Endothelial cell of umbilical vein (primary cell): Measurements from ENCODE around the gene BTAF1.

ENCODE experiments used
- CTCF ChIP-seq, 2 donors: IDR thresholded peaks; 1 replicate in 1 of 2; 2 replicates in 1 of 2; pipeline ENCODE4 v1.5.1; 2011; ENCODE audit warnings: low read length in 2 of 2, mild to moderate bottlenecking in 2 of 2, moderate library complexity in 2 of 2, control low read depth in 1 of 2, inconsistent platforms in 1 of 2, low read depth in 1 of 2; ENCODE audit not compliant: insufficient read depth in 1 of 2; ENCODE audit errors: extremely low read depth in 1 of 2
- EZH2 ChIP-seq: IDR thresholded peaks from 2 replicates; pipeline ENCODE4 v1.6.1; 2012; ENCODE audit warnings: borderline replicate concordance, low read depth, mild to moderate bottlenecking, moderate library complexity, low read length, inconsistent platforms; ENCODE audit not compliant: severe bottlenecking
- FOS ChIP-seq: IDR thresholded peaks from 2 replicates; pipeline ENCODE4 v1.6.1; 2011; ENCODE audit warnings: mild to moderate bottlenecking, low read length, moderate library complexity, borderline replicate concordance; ENCODE audit not compliant: insufficient read depth
- POLR2AphosphoS5 ChIP-seq: IDR thresholded peaks from 2 replicates; pipeline ENCODE4 v1.6.1; 2012; ENCODE audit warnings: low read depth, mild to moderate bottlenecking, control low read depth, low read length, moderate library complexity; ENCODE audit not compliant: insufficient read depth

GRCh38 chr10:92038949-92039348, 115.4 kb downstream of the BTAF1 start:
- TF ChIP-seq CTCF (IDR thresholded peaks at IDR 0.05; ENCODE audit: extremely low read depth in 1 of 2, insufficient read depth in 1 of 2, low read depth in 1 of 2, low read length in 2 of 2), result no peak
- no peak for TF ChIP-seq EZH2
- no peak for TF ChIP-seq POLR2AphosphoS5
- no peak for TF ChIP-seq FOS
